Activated T-cell treated with anti-CD3 and anti-CD28 coated beads, Interleukin-2, amount 50 U/mL, for 48 hours (primary cell): ENCODE results near the gene APLF.
"Not testable (repeated sequence)": the region's sequence is repeated elsewhere in the genome, so short reads cannot be mapped to it uniquely, and the experiment has no call there.

ENCODE experiments used
- DNase-seq, 2 experiments: peaks; one replicate each; pipeline ENCODE4 v3.0.0-alpha.2; 2020

Gene APLF

GRCh38 chr2:68441179-68441993 lies 26.0 kb upstream of the APLF start:
- DNase-seq, result peak; percentile 82 to 86

GRCh38 chr2:68441994-68442322 lies 25.4 kb upstream of the APLF start:
- DNase-seq, result no peak

- DNase-seq, result not testable (repeated sequence)
These were observed 21.0 kb upstream of the APLF start for GRCh38 chr2:68446425-68446824.

- no peak for DNase-seq
These were observed 20.3 kb upstream of the APLF start for GRCh38 chr2:68447118-68447517.

GRCh38 chr2:68448671-68449653 lies 18.4 kb upstream of the APLF start:
- no peak for DNase-seq

GRCh38 chr2:68452158-68452900 lies 15.1 kb upstream of the APLF start:
- no peak for DNase-seq

- no peak for DNase-seq
These were observed 13.5 kb upstream of the APLF start for GRCh38 chr2:68453761-68454360.

- DNase-seq, result no peak
These were observed 12.7 kb upstream of the APLF start for GRCh38 chr2:68454719-68455118.

GRCh38 chr2:68456198-68456597 lies 11.2 kb upstream of the APLF start:
- DNase-seq, result no peak

GRCh38 chr2:68458981-68459380 lies 8.4 kb upstream of the APLF start:
- no peak for DNase-seq

- no peak for DNase-seq
These were observed 4.0 kb upstream of the APLF start for GRCh38 chr2:68463287-68463877.

GRCh38 chr2:68464651-68465050 lies 2.7 kb upstream of the APLF start:
- DNase-seq, result no peak

- DNase-seq, result peak; percentile 39 to 54
These were observed 2.1 kb upstream of the APLF start for GRCh38 chr2:68465081-68465916.

- DNase-seq, result peak; percentile 62 to 70
These were observed 1.0 kb upstream of the APLF start for GRCh38 chr2:68466361-68466777.

GRCh38 chr2:68466778-68467076 lies 658 bp upstream of the APLF start:
- DNase-seq, result no peak

- no peak for DNase-seq
These were observed 1.4 kb downstream of the APLF start for GRCh38 chr2:68468801-68469200.

GRCh38 chr2:68469935-68470334 lies 2.5 kb downstream of the APLF start:
- no peak for DNase-seq

GRCh38 chr2:68471385-68471784 lies 4.0 kb downstream of the APLF start:
- no peak for DNase-seq

- DNase-seq, result no peak
These were observed 5.5 kb downstream of the APLF start for GRCh38 chr2:68472796-68473414.

GRCh38 chr2:68475110-68475509 lies 7.7 kb downstream of the APLF start:
- DNase-seq, result no peak

GRCh38 chr2:68475576-68475975 lies 8.2 kb downstream of the APLF start:
- DNase-seq, result no peak
